Duodenal mucosa (tissue), 2 donors: ENCODE results near the gene NEUROD4.

Experiments used
- H3K27ac ChIP-seq: one replicate; pipeline ENCODE4 v1.7.0; 2013; ENCODE audit warnings: low read depth, low read length
- H3K27me3 ChIP-seq, 2 donors: one replicate each; pipeline ENCODE4 v1.7.0; 2013; ENCODE audit warnings: low read length in 2 of 2, control low read depth in 1 of 2; ENCODE audit not compliant: insufficient read depth in 2 of 2, control insufficient read depth in 1 of 2
- H3K36me3 ChIP-seq, 2 donors: one replicate each; pipeline ENCODE4 v1.7.0; 2013; ENCODE audit warnings: low read length in 2 of 2, control low read depth in 1 of 2; ENCODE audit not compliant: insufficient read depth in 2 of 2, control insufficient read depth in 1 of 2
- H3K4me1 ChIP-seq, 2 donors: one replicate each; pipeline ENCODE4 v1.7.0; 2013; ENCODE audit warnings: low read length in 2 of 2, control low read depth in 1 of 2; ENCODE audit not compliant: insufficient read depth in 2 of 2, control insufficient read depth in 1 of 2
- H3K4me3 ChIP-seq, 2 donors: one replicate each; pipeline ENCODE4 v1.7.0; 2013; ENCODE audit warnings: low read length in 2 of 2, low read depth in 1 of 2
- H3K9ac ChIP-seq, 2 donors: one replicate each; pipeline ENCODE4 v1.7.0; 2013; ENCODE audit warnings: low read length in 2 of 2, low read depth in 1 of 2
- H3K9me3 ChIP-seq, 2 donors: one replicate each; pipeline ENCODE4 v1.7.0; 2013; ENCODE audit warnings: low read length in 2 of 2, control low read depth in 1 of 2; ENCODE audit not compliant: control insufficient read depth in 1 of 2

The NEUROD4 gene

GRCh38 chr12:55036326-55037115, 16.7 kb downstream of the NEUROD4 start:
- Histone ChIP-seq H3K4me1 (no peaks in the 10 kb centered on the region), H3K9ac (no peak overlapping the region), H3K4me3 (no peak overlapping the region), H3K27me3 (no peaks in the 10 kb centered on the region), H3K27ac (no peak overlapping the region), H3K36me3 (no peaks in the 10 kb centered on the region), H3K9me3 (no peaks in the 10 kb centered on the region)

GRCh38 chr12:55037351-55037987, 17.7 kb downstream of the NEUROD4 start:
- no peaks in the 10 kb centered on the region for H3K36me3 ChIP-seq
- H3K9me3 ChIP-seq, result no peaks in the 10 kb centered on the region
- no peak overlapping the region for H3K27ac ChIP-seq
- H3K27me3 ChIP-seq, result no peaks in the 10 kb centered on the region
- no peak overlapping the region for H3K9ac ChIP-seq
- no peaks in the 10 kb centered on the region for H3K4me1 ChIP-seq
- no peak overlapping the region for H3K4me3 ChIP-seq

GRCh38 chr12:55039395-55040354, 19.9 kb downstream of the NEUROD4 start:
- no peaks in the 10 kb centered on the region for H3K4me1 ChIP-seq
- H3K4me3 ChIP-seq, result no peak overlapping the region
- no peaks in the 10 kb centered on the region for H3K36me3 ChIP-seq
- no peak overlapping the region for H3K27ac ChIP-seq
- H3K9me3 ChIP-seq, result no peaks in the 10 kb centered on the region
- no peak overlapping the region for H3K9ac ChIP-seq
- no peaks in the 10 kb centered on the region for H3K27me3 ChIP-seq

GRCh38 chr12:55041345-55042055, 21.7 kb downstream of the NEUROD4 start:
- no peaks in the 10 kb centered on the region for H3K36me3 ChIP-seq
- no peaks in the 10 kb centered on the region for H3K4me1 ChIP-seq
- H3K4me3 ChIP-seq, result no peak overlapping the region
- no peak overlapping the region for H3K9ac ChIP-seq
- H3K27me3 ChIP-seq, result no peaks in the 10 kb centered on the region
- no peak overlapping the region for H3K27ac ChIP-seq
- no peaks in the 10 kb centered on the region for H3K9me3 ChIP-seq

GRCh38 chr12:55043542-55043941, 23.8 kb downstream of the NEUROD4 start:
- Histone ChIP-seq H3K36me3 (no peaks in the 10 kb centered on the region), H3K9me3 (no peaks in the 10 kb centered on the region), H3K4me1 (no peaks in the 10 kb centered on the region), H3K27me3 (no peaks in the 10 kb centered on the region), H3K9ac (no peak overlapping the region), H3K27ac (no peak overlapping the region), H3K4me3 (no peak overlapping the region)

- H3K36me3 ChIP-seq, result no peaks in the 10 kb centered on the region
- H3K27me3 ChIP-seq, result no peaks in the 10 kb centered on the region
Observed at GRCh38 chr12:55044135-55044534, 24.4 kb downstream of the NEUROD4 start.

GRCh38 chr12:55049676-55050075, 29.9 kb downstream of the NEUROD4 start:
- H3K27me3 ChIP-seq, result peaks cover under 1 to 2% of the 10 kb centered on the region in 2 donors
- no peaks in the 10 kb centered on the region for H3K36me3 ChIP-seq
- no peaks in the 10 kb centered on the region for H3K4me1 ChIP-seq
- H3K9ac ChIP-seq, result no peak overlapping the region
- no peak overlapping the region for H3K27ac ChIP-seq
- H3K9me3 ChIP-seq, result no peaks in the 10 kb centered on the region
- no peak overlapping the region for H3K4me3 ChIP-seq

More at GRCh38 chr12:55044135-55044534, 24.4 kb downstream of the NEUROD4 start:
- Histone ChIP-seq H3K9me3 (no peaks in the 10 kb centered on the region), H3K4me1 (no peaks in the 10 kb centered on the region), H3K27ac (no peak overlapping the region), H3K9ac (no peak overlapping the region), H3K4me3 (no peak overlapping the region)

- Histone ChIP-seq H3K27ac (no peak overlapping the region), H3K9me3 (no peaks in the 10 kb centered on the region), H3K36me3 (no peaks in the 10 kb centered on the region), H3K4me1 (no peaks in the 10 kb centered on the region), H3K4me3 (no peak overlapping the region), H3K9ac (no peak overlapping the region), H3K27me3 (peaks cover 2 to 3% of the 10 kb centered on the region in 2 donors)
Observed at GRCh38 chr12:55051197-55051947, 31.6 kb downstream of the NEUROD4 start.

GRCh38 chr12:55057481-55057880, 37.7 kb downstream of the NEUROD4 start:
- H3K4me1 ChIP-seq, result no peaks in the 10 kb centered on the region
- no peaks in the 10 kb centered on the region for H3K36me3 ChIP-seq
- H3K27ac ChIP-seq, result no peak overlapping the region

More at GRCh38 chr12:55057481-55057880, 37.7 kb downstream of the NEUROD4 start:
- Histone ChIP-seq H3K9me3 (no peaks in the 10 kb centered on the region), H3K27me3 (peaks cover 0 to 3% of the 10 kb centered on the region in 2 donors), H3K9ac (no peak overlapping the region), H3K4me3 (no peak overlapping the region)
